Fibroblast of skin of back (primary cell): ENCODE results near the gene AMOT. TPM values are rescaled to one million over a fixed set of nuclear protein-coding genes. Genes with fewer than 3 reads are reported as not detected.
A peak's percentile ranks its signal among the peaks of the same experiment; 100 is the strongest.
"Not testable (repeated sequence)": the region's sequence is repeated elsewhere in the genome, so short reads cannot be mapped to it uniquely, and the experiment has no call there.

ENCODE experiments used
- DNase-seq: peaks from one replicate; pipeline ENCODE4 v3.0.0-alpha.2; 2013
- polyA plus RNA-seq, 2 experiments: library from polyadenylated mRNA; unstranded; fragments of 120-200 nt; gene quantifications; one replicate each; pipeline ENCODE4 v1.2.1, GENCODE V29; 2013; ENCODE audit not compliant: insufficient read length in 2 of 2

The AMOT gene
- polyA plus RNA-seq (2013, experiment 1 of 2; ENCODE audit: insufficient read length) = 3.6 TPM
- polyA plus RNA-seq (2013, experiment 2 of 2; ENCODE audit: insufficient read length) = 2.5 TPM

- peak; percentile 68 for DNase-seq
Observed at GRCh38 chrX:112840382-112841113, at the start of gene AMOT. Gene AMOT, minus strand, starts transcription at chrX:112840831. Its CDS starts 17,705 bp downstream, at chrX:112823126.

GRCh38 chrX:112889400-112889799 is 48.8 kb upstream of the AMOT start:
- DNase-seq = no peak

- DNase-seq = no peak
Observed at GRCh38 chrX:112888916-112889315, 48.3 kb upstream of the AMOT start.

DNA sequence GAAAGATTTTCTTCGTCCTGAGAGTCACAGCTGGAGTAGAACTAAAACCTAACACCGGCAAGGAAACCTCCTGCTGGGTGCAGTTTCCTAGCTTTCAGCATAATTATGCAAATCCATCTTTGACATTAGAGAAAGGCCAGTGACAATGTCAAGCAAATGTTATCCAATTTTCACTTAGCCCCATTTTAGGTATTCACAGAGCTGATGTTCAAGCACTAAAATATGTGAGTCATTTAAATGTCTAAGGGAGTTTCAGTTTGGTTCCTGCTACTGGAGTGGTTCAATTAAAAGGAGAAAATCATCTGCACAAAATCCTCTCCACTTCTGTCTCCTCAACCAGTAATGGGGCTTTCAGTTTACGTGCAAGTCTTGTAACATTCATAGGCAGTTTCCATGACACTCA is 37.1 kb upstream of the AMOT start:
- DNase-seq = no peak

- no peak for DNase-seq
Observed at GRCh38 chrX:112874614-112875013, 34.0 kb upstream of the AMOT start.

DNA sequence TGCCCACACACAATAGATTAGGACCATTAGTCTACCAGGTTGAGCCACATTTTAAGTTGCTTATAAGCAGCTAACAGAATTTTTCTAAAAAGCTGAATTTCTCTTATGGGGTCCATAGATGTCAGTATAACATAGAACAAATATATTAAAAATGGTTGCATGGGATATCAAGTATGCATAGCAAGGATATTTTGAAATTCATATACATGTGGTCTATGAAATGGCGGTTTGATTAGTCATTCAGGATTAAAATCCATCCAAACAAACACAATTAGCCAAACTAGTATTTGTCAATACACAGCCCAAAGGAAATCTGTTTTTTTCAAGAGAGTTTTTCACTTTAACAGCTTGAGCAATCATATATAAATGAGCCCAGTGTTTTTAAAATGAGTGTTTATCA is 33.5 kb upstream of the AMOT start:
- peak; percentile 4 for DNase-seq

DNA sequence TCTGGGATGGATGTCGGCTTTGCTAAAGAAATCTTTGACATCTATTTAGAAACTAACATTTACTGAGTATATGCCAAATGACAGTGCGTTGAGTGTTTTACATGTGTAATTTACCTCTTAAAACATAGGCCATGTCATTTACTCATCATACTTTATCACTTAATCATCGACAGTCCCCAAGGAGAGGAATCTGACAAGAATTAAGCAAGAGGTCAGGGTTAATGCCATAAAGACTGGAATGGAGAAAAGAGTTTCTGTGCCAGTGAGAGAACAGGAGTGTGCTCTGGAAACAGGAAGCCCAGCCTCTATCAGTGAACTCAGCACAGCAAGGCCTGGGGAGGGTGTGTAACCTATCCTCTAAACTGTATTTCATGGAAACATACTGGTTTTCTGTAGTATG is 28.0 kb upstream of the AMOT start:
- peak; percentile 7 for DNase-seq

- DNase-seq = no peak
Observed at GRCh38 chrX:112867570-112867969, 26.9 kb upstream of the AMOT start.

DNA sequence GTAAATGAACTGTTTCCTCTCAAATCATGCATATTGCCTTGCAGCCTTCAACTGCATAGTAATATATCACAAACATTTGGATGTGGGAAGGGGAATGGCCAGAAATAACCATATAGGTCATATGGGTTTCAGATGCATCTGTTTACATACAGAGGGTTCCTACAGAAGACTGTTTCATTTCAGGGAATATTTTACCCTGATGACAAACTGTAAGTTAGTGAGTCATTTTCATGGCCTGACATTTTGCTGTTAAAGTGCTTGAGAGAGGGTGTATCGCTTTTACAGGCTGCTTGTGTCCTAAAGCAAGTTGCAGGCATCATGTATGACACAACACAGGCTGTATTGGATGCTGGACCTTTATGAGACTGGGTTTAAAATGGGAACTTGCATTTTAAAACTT is 25.5 kb upstream of the AMOT start:
- peak; percentile 6 for DNase-seq

GRCh38 chrX:112865464-112866025 is 24.9 kb upstream of the AMOT start:
- peak; percentile 11 for DNase-seq

- no peak for DNase-seq
Observed at GRCh38 chrX:112863850-112864249, 23.2 kb upstream of the AMOT start.

- DNase-seq = no peak
Observed at GRCh38 chrX:112857478-112857878, 16.8 kb upstream of the AMOT start.

- DNase-seq = not testable (repeated sequence)
Observed at GRCh38 chrX:112854901-112855300, 14.3 kb upstream of the AMOT start.

DNA sequence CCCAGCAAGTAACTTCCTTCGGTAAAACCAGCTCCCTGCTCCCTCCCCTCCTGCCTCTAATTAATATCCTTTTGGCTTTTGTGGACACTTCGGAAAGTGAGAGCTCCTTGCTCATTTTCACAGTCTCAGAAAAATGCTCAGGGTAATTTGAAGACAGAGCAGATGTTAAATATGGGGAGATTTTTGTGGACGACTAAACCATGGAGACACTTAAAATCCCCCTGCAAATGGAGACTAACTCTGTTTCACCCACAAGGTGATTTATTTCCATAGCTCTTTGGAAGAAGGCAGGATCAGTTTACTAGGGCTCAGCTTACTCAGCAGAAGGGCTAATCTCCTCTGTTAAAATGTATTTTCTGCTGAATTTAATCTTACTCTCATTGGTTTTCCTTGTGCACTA is 12.2 kb upstream of the AMOT start:
- no peak for DNase-seq

GRCh38 chrX:112851806-112852205 is 11.2 kb upstream of the AMOT start:
- DNase-seq = no peak

DNA sequence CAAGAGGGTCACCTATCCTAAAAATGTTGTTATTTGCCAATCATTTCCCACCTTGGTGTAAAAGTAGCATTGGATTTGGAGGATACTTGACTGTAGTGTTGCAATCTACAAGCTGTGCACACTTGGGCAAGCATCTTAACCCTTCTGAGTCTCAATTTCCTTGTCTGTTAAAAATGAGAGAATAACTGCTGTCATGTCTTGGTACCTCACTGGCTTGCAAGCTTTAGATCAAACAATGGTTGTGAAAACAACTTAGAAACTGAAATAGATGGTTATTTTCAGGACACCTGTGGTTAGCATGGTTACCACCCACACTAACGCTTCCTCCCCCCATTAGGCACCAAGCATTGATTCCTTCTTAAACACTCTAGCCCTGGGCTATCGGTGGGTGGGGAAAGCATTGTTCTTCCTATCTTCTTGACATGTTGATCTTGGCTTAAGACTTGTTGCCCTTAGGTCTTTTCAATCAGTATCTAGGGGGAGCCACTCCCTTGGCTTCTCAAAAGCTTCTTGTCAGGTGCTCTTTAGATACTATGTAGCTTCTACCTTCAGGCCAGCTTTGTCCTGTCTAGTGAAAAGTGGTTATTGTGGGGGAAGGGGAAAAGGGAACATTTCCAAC is 10.6 kb upstream of the AMOT start:
- no peak for DNase-seq

GRCh38 chrX:112849016-112849415 is 8.4 kb upstream of the AMOT start:
- DNase-seq = no peak

- no peak for DNase-seq
Observed at GRCh38 chrX:112846782-112847181, 6.2 kb upstream of the AMOT start.

GRCh38 chrX:112846187-112846586 is 5.6 kb upstream of the AMOT start:
- DNase-seq = no peak

DNA sequence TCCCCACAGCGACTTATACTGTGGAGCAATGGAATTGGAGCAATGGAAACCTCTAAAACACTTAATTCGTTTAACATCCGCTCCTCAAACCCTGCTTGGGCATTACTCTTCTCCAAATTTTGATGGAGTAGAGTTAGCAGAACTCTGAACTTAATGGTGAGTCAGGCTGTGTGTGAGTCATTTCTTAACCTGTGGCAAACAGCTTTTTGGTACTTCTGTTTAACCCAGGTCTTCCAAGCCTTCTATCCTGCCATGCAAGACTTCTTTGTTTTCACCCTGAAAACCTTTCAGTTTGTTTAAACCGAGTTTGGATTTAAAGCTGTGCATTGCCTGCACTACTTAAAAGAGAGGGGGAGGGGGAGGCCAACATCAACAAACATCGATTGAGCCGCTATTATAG is 3.6 kb upstream of the AMOT start:
- DNase-seq = no peak

DNA sequence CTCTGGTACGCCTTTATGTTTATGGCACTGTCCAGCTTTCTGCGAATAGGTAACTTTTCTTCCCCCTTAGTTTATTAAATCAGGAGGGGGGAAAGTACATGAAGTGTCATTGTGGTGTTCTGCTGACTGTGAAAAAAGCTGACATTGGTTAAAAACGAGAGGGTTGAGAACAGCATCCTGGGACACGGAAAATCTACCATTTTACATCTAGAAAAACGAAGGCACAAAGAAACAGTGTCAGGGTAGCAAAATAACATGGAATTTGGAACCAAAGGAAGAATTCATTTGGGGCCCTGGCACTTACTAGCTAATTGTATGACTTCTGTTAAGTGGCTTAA is 1.2 kb upstream of the AMOT start:
- no peak for DNase-seq

DNA sequence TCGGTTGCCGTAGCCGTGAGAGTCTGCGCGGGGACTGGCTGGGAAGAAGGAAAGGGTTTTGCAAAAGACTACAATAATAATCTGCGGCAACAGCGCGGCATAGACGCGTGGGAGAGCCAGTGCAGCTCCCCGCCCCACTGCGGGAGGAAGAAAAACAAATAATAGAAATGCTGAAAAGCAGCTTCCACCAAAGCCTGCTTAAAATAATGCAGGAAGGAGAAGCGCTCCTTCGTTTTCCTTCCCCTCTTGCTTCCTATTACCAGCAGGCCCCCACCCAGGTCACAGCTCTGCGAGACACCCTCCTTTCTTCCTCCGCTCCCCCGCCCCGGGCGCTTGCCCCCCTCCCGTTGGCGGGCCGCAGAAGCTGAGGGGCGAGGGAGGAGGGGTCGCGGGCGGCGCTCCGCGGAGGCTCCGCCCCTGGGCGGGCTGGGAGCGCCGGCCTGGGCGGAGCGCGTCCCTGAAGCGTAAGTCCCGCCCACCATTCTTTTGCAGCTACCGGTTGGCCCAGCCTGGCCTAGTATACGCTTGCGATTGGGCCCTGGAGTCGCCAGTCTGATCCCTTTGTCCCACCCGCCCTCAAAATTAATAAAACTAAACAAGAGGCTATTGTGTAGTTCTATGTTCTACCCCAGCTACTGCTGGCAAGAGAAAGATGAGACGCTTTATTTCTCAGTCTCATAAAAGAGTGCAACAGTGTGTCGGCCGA is 636 bp upstream of the AMOT start:
- peak; percentile 82 for DNase-seq

GRCh38 chrX:112839856-112840255 is 775 bp downstream of the AMOT start:
- DNase-seq = no peak
